ENCODE measurements around the gene BDH1.

BDH1 gene

DNA sequence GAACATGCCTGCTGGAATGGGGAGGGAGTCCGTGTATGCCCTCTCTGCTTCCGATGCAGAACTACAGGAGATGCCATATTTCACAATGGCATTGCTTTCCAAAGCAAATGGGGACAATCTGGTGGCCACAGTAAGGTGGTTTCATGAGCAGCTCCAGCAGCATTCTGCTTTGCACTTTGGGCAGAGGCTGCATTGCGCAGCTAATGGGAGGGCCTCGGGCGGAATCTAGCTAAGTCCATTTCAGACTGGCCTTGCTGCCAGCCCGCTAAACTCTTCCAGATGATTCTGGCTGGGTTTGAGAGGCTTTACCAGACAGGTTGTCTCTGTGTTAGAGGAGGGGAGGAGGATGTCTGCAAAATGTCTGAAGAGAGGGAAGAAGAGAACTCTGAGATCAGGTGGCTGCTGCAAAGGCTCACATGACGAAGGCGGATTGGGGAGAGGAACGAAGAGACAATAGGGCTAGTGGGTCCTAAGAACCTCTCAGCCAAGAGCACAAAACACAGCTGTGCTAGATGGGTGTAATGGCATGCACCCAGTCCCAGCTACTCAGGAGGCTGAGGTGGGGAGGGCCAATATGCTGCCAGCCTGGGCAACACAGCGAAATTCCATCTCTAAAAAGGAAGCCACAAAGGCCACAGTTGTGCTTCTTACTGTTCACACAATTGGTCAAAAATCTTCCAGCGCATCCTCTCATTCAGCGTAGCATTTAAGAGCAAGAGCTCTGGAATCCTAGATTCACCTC, 63.7 kb downstream of the BDH1 start:
- Histone ChIP-seq H3K4me2 (ENCODE audit: insufficient read depth, low read length) (no peak overlapping the region), H3K79me2 (ENCODE audit: insufficient read depth, low read length) (no peaks in the 10 kb centered on the region), H3K36me3 (ENCODE audit: insufficient read depth, low read length) (no peaks in the 10 kb centered on the region), H3K27me3 (ENCODE audit: insufficient read depth, low read length, poor library complexity) (peaks cover 4% of the 10 kb centered on the region), H3K9ac (ENCODE audit: low read depth, low read length) (no peak overlapping the region), H4K20me1 (ENCODE audit: insufficient read depth, low read length) (no peaks in the 10 kb centered on the region), H3K4me3 (ENCODE audit: low read depth in 1 of 2, low read length in 2 of 2) (no peak overlapping the region), H3K9me3 (ENCODE audit: insufficient read depth, low read length, severe bottlenecking) (no peaks in the 10 kb centered on the region), H3K27ac (ENCODE audit: low read length) (no peak overlapping the region), H2AFZ (ENCODE audit: low read depth, low read length) (no peak overlapping the region), H3K4me1 (ENCODE audit: insufficient read depth, low read length) (no peaks in the 10 kb centered on the region)
- no peak for DNase-seq
- TF ChIP-seq EZH2 (IDR thresholded peaks at IDR 0.05; ENCODE audit: borderline replicate concordance, low read depth, low read length, severe bottlenecking), result no peak
- ATAC-seq (ENCODE audit: insufficient read depth, low read depth), result no peak

DNA sequence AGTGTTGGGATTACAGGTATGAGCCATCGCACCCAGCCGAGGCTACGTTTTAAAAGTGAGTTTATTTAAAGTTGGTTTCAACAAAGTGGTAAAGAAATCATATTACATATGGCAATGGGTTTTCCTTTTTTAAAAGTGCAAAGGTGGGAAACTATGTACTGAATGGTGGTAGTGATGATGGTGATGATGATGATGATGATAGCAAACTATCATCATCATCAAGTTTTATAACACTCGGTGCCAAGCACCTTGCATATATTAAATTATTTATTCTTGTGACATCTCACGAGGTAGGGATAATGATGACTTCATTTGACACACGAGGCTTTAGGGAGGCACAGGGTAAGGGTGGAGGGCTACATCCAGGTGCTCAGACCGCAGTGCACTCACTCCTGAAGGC, 64.3 kb downstream of the BDH1 start:
- no peak for ATAC-seq (ENCODE audit: insufficient read depth, low read depth)
- no peaks in the 10 kb centered on the region for H3K36me3 ChIP-seq (ENCODE audit: insufficient read depth, low read length)
- no peak overlapping the region for H3K4me3 ChIP-seq (ENCODE audit: low read depth in 1 of 2, low read length in 2 of 2)
- no peak for DNase-seq
- TF ChIP-seq EZH2 (IDR thresholded peaks at IDR 0.05; ENCODE audit: borderline replicate concordance, low read depth, low read length, severe bottlenecking), result no peak
- TF ChIP-seq, protein P1, sequence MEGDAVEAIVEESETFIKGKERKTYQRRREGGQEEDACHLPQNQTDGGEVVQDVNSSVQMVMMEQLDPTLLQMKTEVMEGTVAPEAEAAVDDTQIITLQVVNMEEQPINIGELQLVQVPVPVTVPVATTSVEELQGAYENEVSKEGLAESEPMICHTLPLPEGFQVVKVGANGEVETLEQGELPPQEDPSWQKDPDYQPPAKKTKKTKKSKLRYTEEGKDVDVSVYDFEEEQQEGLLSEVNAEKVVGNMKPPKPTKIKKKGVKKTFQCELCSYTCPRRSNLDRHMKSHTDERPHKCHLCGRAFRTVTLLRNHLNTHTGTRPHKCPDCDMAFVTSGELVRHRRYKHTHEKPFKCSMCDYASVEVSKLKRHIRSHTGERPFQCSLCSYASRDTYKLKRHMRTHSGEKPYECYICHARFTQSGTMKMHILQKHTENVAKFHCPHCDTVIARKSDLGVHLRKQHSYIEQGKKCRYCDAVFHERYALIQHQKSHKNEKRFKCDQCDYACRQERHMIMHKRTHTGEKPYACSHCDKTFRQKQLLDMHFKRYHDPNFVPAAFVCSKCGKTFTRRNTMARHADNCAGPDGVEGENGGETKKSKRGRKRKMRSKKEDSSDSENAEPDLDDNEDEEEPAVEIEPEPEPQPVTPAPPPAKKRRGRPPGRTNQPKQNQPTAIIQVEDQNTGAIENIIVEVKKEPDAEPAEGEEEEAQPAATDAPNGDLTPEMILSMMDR (IDR thresholded peaks at IDR 0.05; ENCODE audit: borderline replicate concordance, extremely low read depth, low read length, poor library complexity, severe bottlenecking), result no peak
- no peaks in the 10 kb centered on the region for H4K20me1 ChIP-seq (ENCODE audit: insufficient read depth, low read length)
- H3K4me1 ChIP-seq (ENCODE audit: insufficient read depth, low read length), result no peaks in the 10 kb centered on the region
- H2AFZ ChIP-seq (ENCODE audit: low read depth, low read length), result no peak overlapping the region
- H3K79me2 ChIP-seq (ENCODE audit: insufficient read depth, low read length), result no peaks in the 10 kb centered on the region
- no peaks in the 10 kb centered on the region for H3K9me3 ChIP-seq (ENCODE audit: insufficient read depth, low read length, severe bottlenecking)
- no peak overlapping the region for H3K9ac ChIP-seq (ENCODE audit: low read depth, low read length)
- H3K27ac ChIP-seq (ENCODE audit: low read length), result no peak overlapping the region
- peaks cover 4% of the 10 kb centered on the region for H3K27me3 ChIP-seq (ENCODE audit: insufficient read depth, low read length, poor library complexity)
- no peak overlapping the region for H3K4me2 ChIP-seq (ENCODE audit: insufficient read depth, low read length)

DNA sequence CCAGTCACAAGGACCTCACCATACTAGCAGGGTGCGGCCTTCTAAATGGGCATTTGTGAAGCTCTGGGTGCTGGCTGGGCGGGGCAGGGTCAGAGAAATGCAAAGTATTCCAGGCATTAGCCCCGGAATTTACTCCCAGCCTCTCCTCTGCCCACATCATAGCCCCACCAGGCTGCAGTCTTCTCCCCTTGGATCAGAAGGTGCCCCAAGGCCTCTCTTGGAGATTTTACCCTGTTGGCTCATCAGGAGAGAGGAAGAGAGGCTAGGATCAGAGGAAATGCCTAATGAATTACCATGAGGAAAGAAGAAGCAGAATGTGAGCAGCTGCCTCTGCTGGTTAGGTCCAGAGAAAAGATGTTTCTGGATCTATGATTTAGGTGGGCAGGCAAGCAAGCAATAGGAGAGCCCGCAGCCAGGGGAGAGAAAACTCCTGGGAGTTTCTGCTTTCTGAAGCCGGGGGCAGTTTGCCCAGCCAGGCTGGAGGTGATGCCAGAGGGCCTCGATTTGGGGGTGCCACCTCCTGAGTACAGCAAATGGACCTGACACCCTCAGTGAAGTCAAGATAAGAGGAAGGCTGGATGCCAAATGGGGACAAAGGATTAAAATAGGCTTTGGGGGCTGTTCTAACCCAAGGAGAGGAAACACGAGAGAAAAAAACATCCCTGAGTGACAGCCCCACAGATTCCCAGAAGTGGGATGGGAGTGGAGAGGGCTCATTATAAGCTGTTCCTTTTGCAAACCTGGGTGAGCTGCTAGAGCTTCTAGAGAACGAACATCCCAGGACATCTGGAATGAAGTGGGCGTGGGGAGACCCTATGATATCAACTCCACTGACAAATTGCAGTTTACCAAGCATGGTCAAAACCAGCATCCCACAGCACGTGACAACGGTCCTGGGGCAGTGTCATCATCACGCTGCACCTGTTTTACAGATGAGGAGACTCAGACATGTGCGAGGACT, 65.4 kb downstream of the BDH1 start:
- H3K4me2 ChIP-seq (ENCODE audit: insufficient read depth, low read length), result no peak overlapping the region

More for the DNA sequence above, 65.4 kb downstream of the BDH1 start:
- Histone ChIP-seq H3K36me3 (ENCODE audit: insufficient read depth, low read length) (no peaks in the 10 kb centered on the region), H3K9ac (ENCODE audit: low read depth, low read length) (no peak overlapping the region), H3K4me3 (ENCODE audit: low read depth in 1 of 2, low read length in 2 of 2) (no peak overlapping the region), H3K4me1 (ENCODE audit: insufficient read depth, low read length) (no peaks in the 10 kb centered on the region), H3K9me3 (ENCODE audit: insufficient read depth, low read length, severe bottlenecking) (no peaks in the 10 kb centered on the region), H4K20me1 (ENCODE audit: insufficient read depth, low read length) (no peaks in the 10 kb centered on the region), H3K27me3 (ENCODE audit: insufficient read depth, low read length, poor library complexity) (peaks cover 4% of the 10 kb centered on the region), H2AFZ (ENCODE audit: low read depth, low read length) (no peak overlapping the region), H3K79me2 (ENCODE audit: insufficient read depth, low read length) (no peaks in the 10 kb centered on the region), H3K27ac (ENCODE audit: low read length) (no peak overlapping the region)
- no peak for TF ChIP-seq EZH2 (IDR thresholded peaks at IDR 0.05; ENCODE audit: borderline replicate concordance, low read depth, low read length, severe bottlenecking)
- TF ChIP-seq, protein P1 (IDR thresholded peaks at IDR 0.05; ENCODE audit: borderline replicate concordance, extremely low read depth, low read length, poor library complexity, severe bottlenecking), result no peak
- no peak for ATAC-seq (ENCODE audit: insufficient read depth, low read depth)
- no peak for DNase-seq

Measured in DND-41 (cell line).